Bronchial epithelial cell (primary cell): ENCODE measurements around the gene RBFOX2. TPM values are rescaled to one million over a fixed set of nuclear protein-coding genes. Genes with fewer than 3 reads are reported as not detected.

Experiments used
- DNase-seq: peaks from one replicate; pipeline ENCODE4 v3.0.0-alpha.2; 2010; ENCODE audit warnings: low read depth
- FAIRE-seq: peaks from 2 replicates; lab custom pipeline; 2011; peaks lifted over from hg19 to GRCh38; lab: Jason Lieb, UNC
- H3K27me3 ChIP-seq: 2 replicates; pipeline ENCODE4 v1.5.1; 2011; ENCODE audit warnings: low read length; ENCODE audit not compliant: control insufficient read depth, insufficient read depth
- H3K36me3 ChIP-seq: 2 replicates; pipeline ENCODE4 v1.5.1; 2011; ENCODE audit warnings: low read length; ENCODE audit not compliant: control insufficient read depth, insufficient read depth
- H3K4me3 ChIP-seq: 2 replicates; pipeline ENCODE4 v1.5.1; 2011; ENCODE audit warnings: mild to moderate bottlenecking, low read depth, low read length, control low read depth
- CTCF ChIP-seq: IDR thresholded peaks from 2 replicates; pipeline ENCODE4 v1.5.1; 2011; ENCODE audit warnings: mild to moderate bottlenecking, moderate library complexity, low read length, control low read depth, inconsistent platforms; ENCODE audit not compliant: insufficient read depth, severe bottlenecking
- total RNA-seq: library from RNA; depleted of rRNA; stranded (reverse); fragments of >200 nt; gene quantifications from 2 replicates; pipeline ENCODE4 v1.2.1, GENCODE V29; 2014

The RBFOX2 gene
- total RNA-seq, 1 donor from 2014 or later, result 69.5 TPM

- Histone ChIP-seq H3K4me3 (no peak overlapping the region), H3K36me3 (peaks cover 3% of the 10 kb centered on the region), H3K27me3 (no peaks in the 10 kb centered on the region)
- TF ChIP-seq CTCF, result no peak
- no peak for FAIRE-seq
- DNase-seq, result peak; percentile 12
Observed at GRCh38 chr22:35785181-35785923, 243.3 kb downstream of the RBFOX2 start.

- H3K27me3 ChIP-seq, result no peaks in the 10 kb centered on the region
- no peak overlapping the region for H3K4me3 ChIP-seq
- H3K36me3 ChIP-seq, result peaks cover 3% of the 10 kb centered on the region
- no peak for TF ChIP-seq CTCF
- FAIRE-seq (no peak), DNase-seq (no peak)
Observed at GRCh38 chr22:35784633-35785032, 244.0 kb downstream of the RBFOX2 start.

GRCh38 chr22:35783943-35784614 lies 244.5 kb downstream of the RBFOX2 start:
- no peak for TF ChIP-seq CTCF
- DNase-seq, result peak; percentile 72

GRCh38 chr22:35782504-35782903 lies 246.1 kb downstream of the RBFOX2 start:
- H3K36me3 ChIP-seq, result no peaks in the 10 kb centered on the region
- no peak overlapping the region for H3K4me3 ChIP-seq
- TF ChIP-seq CTCF, result no peak
- no peak for FAIRE-seq
- no peak for DNase-seq
- H3K27me3 ChIP-seq, result no peaks in the 10 kb centered on the region

More at GRCh38 chr22:35783943-35784614, 244.5 kb downstream of the RBFOX2 start:
- Histone ChIP-seq H3K27me3 (no peaks in the 10 kb centered on the region), H3K36me3 (peaks cover 3% of the 10 kb centered on the region), H3K4me3 (no peak overlapping the region)
- peak; percentile 40 for FAIRE-seq

GRCh38 chr22:35781898-35782297 lies 246.7 kb downstream of the RBFOX2 start:
- H3K27me3 ChIP-seq, result no peaks in the 10 kb centered on the region
- DNase-seq (no peak), FAIRE-seq (no peak)
- no peak for TF ChIP-seq CTCF
- no peaks in the 10 kb centered on the region for H3K36me3 ChIP-seq
- H3K4me3 ChIP-seq, result no peak overlapping the region
